Measurements from ENCODE around the gene CXCR2. TPM values are rescaled to one million over a fixed set of nuclear protein-coding genes. Genes with fewer than 3 reads are reported as not detected.

Gene CXCR2
- total RNA-seq, 1 experiment from 2014 or later, result not detected

DNA sequence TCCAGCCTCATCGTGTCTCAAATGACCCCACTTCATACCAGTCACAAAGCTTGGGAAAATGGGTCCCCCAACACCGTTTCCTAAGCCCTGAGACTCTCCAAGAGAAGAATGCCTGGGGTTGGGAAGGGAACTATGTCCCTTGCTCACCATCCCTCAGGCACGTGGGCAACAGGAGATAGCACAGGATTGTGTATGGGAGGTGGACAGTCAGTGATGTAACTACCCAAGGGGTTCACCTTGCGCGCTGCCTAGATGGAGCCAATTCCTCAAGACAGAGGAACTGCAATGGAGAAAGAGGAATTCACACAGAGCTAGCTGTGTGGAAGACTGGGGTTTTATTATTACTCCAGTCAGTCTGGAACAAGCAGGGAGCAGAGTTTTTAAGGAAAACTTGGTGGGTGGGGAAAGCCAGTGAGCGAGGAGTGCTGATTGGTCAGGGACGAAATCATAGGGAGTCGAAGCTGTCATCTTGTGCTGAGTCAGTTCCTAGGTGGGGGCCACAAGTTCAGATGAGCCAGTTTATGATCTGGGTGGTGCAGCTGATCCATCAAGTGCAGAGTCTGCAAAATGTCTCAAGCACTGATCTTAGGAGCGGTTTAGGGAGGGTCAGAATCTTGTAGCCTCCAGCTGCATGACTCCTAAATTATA is 54.8 kb downstream of the CXCR2 start:
- DNase-seq (ENCODE audit: low read depth), result no peak

DNA sequence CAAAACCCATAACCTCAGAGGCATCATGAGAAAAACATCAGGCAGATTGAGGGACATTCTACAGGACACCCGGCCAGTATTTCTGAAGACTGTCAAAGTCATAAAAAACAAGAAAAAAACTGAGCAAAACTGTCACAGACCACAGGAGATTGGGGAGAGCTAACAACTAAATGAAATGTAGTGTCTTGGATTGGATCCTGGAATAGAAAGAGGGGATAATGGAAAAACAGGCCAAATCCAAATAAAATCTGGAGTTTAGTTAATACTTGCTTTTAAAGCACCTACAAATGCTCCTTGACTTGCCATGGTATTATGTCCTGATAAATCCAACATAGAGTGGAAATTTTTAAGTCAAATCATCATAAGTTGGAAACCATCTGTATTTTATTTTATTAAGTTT is 58.5 kb downstream of the CXCR2 start:
- no peak for DNase-seq (ENCODE audit: low read depth)

DNA sequence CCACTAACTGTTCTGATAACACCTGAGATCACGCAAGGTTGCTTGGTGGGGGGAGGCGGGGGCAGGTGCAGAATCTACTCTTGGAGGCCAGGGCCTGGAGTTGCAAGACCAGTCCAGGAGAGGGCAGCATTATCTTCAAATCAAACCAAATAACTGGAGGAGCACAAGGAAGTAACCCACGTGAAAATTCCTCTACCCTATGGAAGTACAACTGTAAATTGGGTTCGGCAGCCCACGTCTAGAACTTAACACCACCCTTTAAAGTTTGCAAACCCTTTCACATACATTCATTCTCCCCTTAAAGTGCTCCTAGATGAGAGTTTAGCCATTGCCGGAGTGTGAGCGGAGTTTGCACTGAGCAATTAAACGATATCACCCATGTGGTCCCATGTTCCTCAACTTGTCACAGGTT is 60.5 kb downstream of the CXCR2 start:
- peak; percentile 62 for DNase-seq (ENCODE audit: low read depth)

Other genes starting within 250 kb of the CXCR2 start
- gene TNS1, start 123.0 kb upstream of the CXCR2 start, total RNA-seq (2014; rRNA removed; shearing (Covaris generic)), result 0.80 and 2.6 TPM in 2 replicates
- gene RUFY4, start 56.8 kb upstream of the CXCR2 start, total RNA-seq (2014; rRNA removed; shearing (Covaris generic)), result not detected in 2 replicates
- gene CXCR1, start 40.9 kb downstream of the CXCR2 start, total RNA-seq (2014; rRNA removed; shearing (Covaris generic)), result not detected in 2 replicates
- 293 and 345 TPM in 2 replicates for gene ARPC2, start 91.2 kb downstream of the CXCR2 start, total RNA-seq (2014; rRNA removed; shearing (Covaris generic))
- gene GPBAR1, start 135.0 kb downstream of the CXCR2 start, total RNA-seq (2014; rRNA removed; shearing (Covaris generic)), result not detected in 2 replicates
- 237 and 278 TPM in 2 replicates for gene AAMP, start 144.1 kb downstream of the CXCR2 start, total RNA-seq (2014; rRNA removed; shearing (Covaris generic))
- gene PNKD, start 144.5 kb downstream of the CXCR2 start, total RNA-seq (2014; rRNA removed; shearing (Covaris generic)), result 25.0 and 36.4 TPM in 2 replicates
- 39.1 and 44.4 TPM in 2 replicates for gene TMBIM1, start 166.5 kb downstream of the CXCR2 start, total RNA-seq (2014; rRNA removed; shearing (Covaris generic))
- not detected in 2 replicates for gene CATIP, start 230.8 kb downstream of the CXCR2 start, total RNA-seq (2014; rRNA removed; shearing (Covaris generic))

All from Daoy (cell line).